Endometrial microvascular endothelial cells (primary cell): ENCODE measurements around the gene COG2. TPM values are rescaled to one million over a fixed set of nuclear protein-coding genes. Genes with fewer than 3 reads are reported as not detected.
"Not testable (repeated sequence)": the region's sequence is repeated elsewhere in the genome, so short reads cannot be mapped to it uniquely, and the experiment has no call there.

Experiments used
- in situ Hi-C: cut with HindIII; loops from 2 replicates; pipeline ENCODE4 v1.10.0; 2017; ENCODE audit warnings: low sequenced_read_pairs, low pct_unique_long_range_greater_than_20kb; ENCODE audit errors: inconsistent ontology term
- total RNA-seq: library from RNA; depleted of rRNA; stranded (reverse); fragments of >200 nt; gene quantifications from one replicate; pipeline ENCODE4 v1.2.3, GENCODE V29; 2015; ENCODE audit errors: inconsistent ontology term

The COG2 gene
- total RNA-seq, 1 donor from 2014 or later: 27.4 TPM

- in situ Hi-C loops: no loop called here
Measured at GRCh38 chr1:230708631-230709580, 66.6 kb downstream of the COG2 start.

GRCh38 chr1:230709619-230710542 is 67.6 kb downstream of the COG2 start:
- in situ Hi-C loops: no loop called here

GRCh38 chr1:230710543-230710904 is 68.2 kb downstream of the COG2 start:
- in situ Hi-C loops: no loop called here

GRCh38 chr1:230711245-230711644 is 69.0 kb downstream of the COG2 start:
- in situ Hi-C loops: no loop called here

GRCh38 chr1:230712470-230712942 is 70.2 kb downstream of the COG2 start:
- in situ Hi-C loops: no loop called here

- in situ Hi-C loops: no loop called here
Measured at GRCh38 chr1:230713138-230713537, 70.9 kb downstream of the COG2 start.

GRCh38 chr1:230713547-230713914 is 71.2 kb downstream of the COG2 start:
- in situ Hi-C loops: no loop called here

GRCh38 chr1:230713915-230714764 is 71.9 kb downstream of the COG2 start, which contains the start of gene AGT:
AGT (minus strand) TSS chr1:230714122; CDS start chr1:230710823, 3,299 bp downstream.
- in situ Hi-C loops: no loop called here

- in situ Hi-C loops: no loop called here
Measured at GRCh38 chr1:230715510-230715909, 73.2 kb downstream of the COG2 start.

- in situ Hi-C loops: not testable (repeated sequence)
Measured at GRCh38 chr1:230716453-230716852, 74.2 kb downstream of the COG2 start.

- in situ Hi-C loops: no loop called here
Measured at GRCh38 chr1:230717251-230717650, 75.0 kb downstream of the COG2 start.

- in situ Hi-C loops: not testable (repeated sequence)
Measured at GRCh38 chr1:230721849-230722522, 79.7 kb downstream of the COG2 start.

GRCh38 chr1:230725256-230726012 is 83.2 kb downstream of the COG2 start:
- in situ Hi-C loops: no loop called here

- in situ Hi-C loops: no loop called here
Measured at GRCh38 chr1:230728710-230729392, 86.6 kb downstream of the COG2 start.

- in situ Hi-C loops: no loop called here
Measured at GRCh38 chr1:230730977-230731376, 88.7 kb downstream of the COG2 start.

GRCh38 chr1:230735447-230735846 is 93.2 kb downstream of the COG2 start:
- in situ Hi-C loops: no loop called here
